Myocyte (in vitro differentiated cells): ENCODE results near the gene TAF6L. TPM values are rescaled to one million over a fixed set of nuclear protein-coding genes. Genes with fewer than 3 reads are reported as not detected.
A peak's percentile ranks its signal among the peaks of the same experiment; 100 is the strongest.
"Not testable (repeated sequence)": the region's sequence is repeated elsewhere in the genome, so short reads cannot be mapped to it uniquely, and the experiment has no call there.

Experiments used
- DNase-seq: peaks from one replicate; pipeline ENCODE4 v3.0.0-alpha.2; 2012; ENCODE audit warnings: low read depth
- polyA plus RNA-seq: library from polyadenylated mRNA; unstranded; fragments of >200 nt; gene quantifications from one replicate; pipeline ENCODE4 v1.2.1, GENCODE V29; 2012; ENCODE audit warnings: missing spikeins
- total RNA-seq: library from RNA; depleted of rRNA; stranded (reverse); fragments of >200 nt; gene quantifications from 2 replicates; pipeline ENCODE4 v1.2.3, GENCODE V29; 2014

The TAF6L gene, protein sequence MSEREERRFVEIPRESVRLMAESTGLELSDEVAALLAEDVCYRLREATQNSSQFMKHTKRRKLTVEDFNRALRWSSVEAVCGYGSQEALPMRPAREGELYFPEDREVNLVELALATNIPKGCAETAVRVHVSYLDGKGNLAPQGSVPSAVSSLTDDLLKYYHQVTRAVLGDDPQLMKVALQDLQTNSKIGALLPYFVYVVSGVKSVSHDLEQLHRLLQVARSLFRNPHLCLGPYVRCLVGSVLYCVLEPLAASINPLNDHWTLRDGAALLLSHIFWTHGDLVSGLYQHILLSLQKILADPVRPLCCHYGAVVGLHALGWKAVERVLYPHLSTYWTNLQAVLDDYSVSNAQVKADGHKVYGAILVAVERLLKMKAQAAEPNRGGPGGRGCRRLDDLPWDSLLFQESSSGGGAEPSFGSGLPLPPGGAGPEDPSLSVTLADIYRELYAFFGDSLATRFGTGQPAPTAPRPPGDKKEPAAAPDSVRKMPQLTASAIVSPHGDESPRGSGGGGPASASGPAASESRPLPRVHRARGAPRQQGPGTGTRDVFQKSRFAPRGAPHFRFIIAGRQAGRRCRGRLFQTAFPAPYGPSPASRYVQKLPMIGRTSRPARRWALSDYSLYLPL
- total RNA-seq = 22.1 and 24.9 TPM in 2 replicates
- polyA plus RNA-seq = 19.6 TPM

DNA sequence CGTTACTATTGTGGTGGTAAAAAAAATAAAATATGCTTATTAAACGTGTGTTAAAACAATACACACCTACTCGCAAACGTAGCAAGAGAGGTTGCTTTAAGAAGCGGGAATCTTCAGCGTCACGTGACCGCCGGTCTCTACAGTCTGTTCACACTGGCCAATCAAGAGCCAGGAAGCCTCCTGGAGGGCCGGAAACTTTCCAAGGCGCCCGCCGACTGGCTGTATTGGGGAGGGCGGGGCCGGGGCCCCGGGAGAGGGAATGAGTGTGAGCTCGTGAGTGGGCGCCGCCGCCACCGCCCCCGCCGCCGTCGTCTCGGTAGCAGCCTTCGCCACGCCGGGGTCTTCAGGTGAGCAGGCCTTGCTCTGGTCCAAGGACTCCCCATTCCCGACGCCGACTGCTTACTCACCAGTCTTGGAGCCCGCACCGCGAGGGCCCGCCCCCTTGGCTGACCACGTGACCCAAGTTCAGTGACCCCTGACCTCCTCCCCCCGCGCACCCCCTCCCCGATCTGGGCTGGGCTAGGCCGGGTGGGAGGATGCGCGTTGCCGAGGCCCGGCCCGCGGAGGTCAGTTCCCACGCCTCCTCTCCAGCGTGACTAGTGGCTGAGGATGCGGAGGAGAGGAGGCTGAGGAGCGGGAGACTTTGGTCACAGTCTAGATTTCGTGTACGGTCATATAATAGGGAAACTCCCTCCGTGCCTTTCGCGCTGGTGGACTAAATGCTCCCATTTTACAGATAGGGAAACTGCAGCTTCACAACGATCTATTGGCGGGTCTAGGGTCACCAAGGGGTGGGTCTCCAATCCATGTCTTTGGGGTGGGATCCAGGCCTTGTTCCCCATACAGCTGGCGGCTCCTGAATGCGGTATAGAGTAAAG is at the start of gene TAF6L:
Gene TAF6L, plus strand, starts transcription at position 253 of the 878 bp plus-strand sequence. CDS start 4,388 bp downstream, outside the sequence.
- DNase-seq = peak; percentile 99

DNA sequence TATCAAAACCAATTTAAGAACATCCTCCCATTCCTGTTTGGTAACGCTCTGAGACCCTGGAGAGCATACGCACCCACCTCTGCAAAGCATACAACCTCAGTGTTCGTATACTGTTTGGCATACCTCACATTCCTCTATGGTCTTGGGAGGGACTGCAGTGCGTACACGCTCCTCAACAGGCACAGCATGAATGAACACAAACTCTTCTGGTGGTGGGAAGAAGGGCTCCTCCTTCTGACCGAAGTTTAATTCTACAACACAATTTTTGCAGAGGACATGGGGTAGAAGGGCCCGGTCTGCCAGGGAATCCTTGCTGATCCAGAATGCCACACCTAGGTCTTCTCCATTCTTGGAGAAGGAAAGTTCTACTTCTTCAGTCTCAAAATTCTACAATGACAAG is 49.2 kb upstream of the TAF6L start:
- DNase-seq = no peak

DNA sequence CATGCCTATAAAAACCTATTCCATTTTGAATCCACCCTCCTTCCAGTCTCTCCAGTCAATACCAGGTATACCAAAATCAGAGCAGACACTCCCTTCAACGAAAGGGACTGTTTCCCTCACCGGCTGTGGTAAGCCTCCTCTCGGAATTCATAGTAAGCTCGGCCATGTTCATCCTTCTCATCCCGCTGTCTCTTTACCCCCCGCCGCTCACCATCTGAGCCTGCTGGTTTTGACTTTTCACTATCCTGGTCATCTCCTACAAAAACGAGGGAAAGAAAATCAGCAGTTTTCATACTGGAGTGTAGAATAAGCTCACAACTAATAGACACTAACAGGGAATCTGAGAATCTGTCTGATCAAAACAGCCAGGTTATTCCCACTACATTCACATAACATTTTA is 47.0 kb upstream of the TAF6L start:
- no peak for DNase-seq

DNA sequence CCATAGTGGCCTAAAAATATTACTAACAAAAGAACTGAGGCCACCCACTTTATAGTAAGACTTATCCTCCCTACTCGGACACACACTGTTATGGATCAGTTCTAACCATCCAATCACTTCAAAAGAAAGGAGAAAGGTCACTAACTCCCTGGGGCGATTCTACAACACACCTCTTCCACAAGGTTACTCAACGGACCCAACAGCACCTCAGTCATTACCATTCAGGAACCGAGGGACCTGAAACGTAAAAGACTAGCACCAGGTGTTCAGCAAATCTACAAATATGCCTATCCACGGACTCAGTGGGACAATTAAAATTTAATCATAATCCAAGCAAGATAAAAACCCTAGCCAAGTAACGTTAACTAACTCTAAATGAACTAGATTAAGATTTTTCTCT is 45.5 kb upstream of the TAF6L start:
- DNase-seq = peak; percentile 2

DNA sequence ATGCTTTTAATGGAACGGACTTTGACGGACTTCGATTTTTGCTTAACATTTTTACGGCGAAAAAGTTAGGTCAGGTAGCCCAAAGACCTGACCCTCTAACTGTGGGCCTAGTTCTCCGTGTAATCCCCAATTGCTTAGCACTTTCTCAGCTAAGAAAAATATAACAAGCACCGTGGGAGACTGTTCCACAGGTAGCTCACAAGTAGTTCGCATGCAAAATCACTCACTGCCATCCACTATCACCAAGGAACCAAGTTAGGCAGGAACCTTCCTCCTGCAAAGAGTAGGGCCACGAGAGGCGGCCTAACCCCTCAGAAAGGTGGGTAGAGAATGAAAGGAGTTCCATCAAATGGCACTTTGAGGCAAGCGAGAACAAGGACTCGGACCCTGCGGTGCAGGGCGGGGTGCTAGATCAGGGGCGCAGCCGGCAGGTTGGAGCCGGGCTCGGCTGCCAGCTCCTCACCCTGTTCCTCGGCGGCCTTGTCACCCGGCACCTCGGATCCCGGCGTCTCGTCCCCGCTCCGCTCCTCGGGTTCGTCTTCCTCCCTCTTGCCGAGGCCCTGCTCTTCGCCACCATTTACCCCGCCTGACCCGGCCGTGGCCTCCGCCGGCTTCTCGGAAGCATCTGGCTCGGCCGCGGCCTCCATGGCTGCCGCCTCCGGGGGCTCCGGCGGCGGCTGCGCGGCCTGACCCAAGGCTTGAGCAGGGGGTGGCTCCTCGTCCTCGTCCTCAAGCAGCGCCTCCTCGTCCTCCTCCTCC is 44.9 kb upstream of the TAF6L start:
- DNase-seq = peak; percentile 2

DNA sequence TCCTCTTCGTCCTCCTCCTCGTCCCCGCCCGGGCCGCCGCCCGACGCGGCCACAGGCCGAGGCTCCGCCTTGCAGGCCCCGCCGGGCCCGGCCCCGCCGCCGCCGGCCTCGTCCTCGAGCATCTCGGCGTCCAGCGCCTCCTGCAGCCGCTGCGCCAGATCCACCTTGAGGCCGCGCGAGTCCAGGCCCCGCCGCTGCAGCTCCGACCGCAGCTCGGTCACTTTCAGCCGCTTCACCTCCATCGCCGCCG is 44.4 kb upstream of the TAF6L start:
- DNase-seq = no peak

DNA sequence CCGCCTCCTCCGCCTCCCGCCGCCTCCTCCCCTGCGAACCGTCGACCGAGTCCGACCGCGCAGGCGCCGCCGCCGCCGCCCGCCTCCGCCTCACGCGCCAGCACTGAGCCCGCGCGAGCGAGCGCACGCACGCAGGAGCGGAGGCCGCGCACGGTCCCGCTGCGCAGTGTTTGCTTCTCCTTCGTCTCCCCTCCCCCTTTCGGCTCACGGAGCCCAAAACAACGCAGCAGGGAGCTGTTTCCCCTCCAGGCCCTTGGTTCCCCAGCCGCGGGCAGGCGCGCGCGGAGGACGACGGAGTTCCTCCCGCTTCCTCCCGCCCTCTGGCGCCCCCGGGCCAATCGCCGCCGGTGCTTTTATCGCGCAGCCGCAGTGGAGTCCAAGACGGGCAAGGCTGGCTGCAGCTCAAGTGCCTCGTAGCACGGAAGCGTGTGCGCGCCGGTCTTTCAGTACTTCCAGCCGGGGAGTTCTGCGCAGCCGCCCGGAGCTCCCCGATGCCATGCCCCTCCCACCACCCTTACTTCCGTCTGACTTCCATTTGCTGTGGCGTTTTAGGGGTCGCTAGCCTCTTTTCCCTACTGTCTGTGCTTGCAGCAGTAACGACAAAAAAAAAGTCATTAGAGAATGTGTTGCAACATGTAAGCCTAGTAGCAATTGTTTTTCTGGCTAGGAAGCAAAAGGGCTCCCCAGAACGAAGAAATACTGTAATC is 43.9 kb upstream of the TAF6L start, which contains the start of gene HNRNPUL2:
Gene HNRNPUL2, minus strand, starts transcription at position 293 of the 707 bp plus-strand sequence. CDS start 301 bp downstream, outside the sequence.
- DNase-seq = peak; percentile 99

DNA sequence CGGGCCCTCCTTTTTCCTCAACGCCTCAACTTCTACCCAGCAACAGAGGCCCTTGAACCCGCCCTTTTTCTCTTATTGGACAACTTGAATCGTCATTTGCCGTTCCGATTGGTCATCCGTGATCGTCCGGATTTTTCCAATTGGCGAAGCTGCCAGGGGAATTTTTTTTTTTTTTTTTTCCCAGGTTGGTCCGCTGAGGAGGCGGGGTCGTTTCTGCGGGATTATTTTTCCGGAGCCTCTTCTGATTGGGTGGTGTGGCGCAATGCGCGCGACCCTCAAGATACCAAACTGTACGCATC is 43.4 kb upstream of the TAF6L start:
- DNase-seq = peak; percentile 99

DNA sequence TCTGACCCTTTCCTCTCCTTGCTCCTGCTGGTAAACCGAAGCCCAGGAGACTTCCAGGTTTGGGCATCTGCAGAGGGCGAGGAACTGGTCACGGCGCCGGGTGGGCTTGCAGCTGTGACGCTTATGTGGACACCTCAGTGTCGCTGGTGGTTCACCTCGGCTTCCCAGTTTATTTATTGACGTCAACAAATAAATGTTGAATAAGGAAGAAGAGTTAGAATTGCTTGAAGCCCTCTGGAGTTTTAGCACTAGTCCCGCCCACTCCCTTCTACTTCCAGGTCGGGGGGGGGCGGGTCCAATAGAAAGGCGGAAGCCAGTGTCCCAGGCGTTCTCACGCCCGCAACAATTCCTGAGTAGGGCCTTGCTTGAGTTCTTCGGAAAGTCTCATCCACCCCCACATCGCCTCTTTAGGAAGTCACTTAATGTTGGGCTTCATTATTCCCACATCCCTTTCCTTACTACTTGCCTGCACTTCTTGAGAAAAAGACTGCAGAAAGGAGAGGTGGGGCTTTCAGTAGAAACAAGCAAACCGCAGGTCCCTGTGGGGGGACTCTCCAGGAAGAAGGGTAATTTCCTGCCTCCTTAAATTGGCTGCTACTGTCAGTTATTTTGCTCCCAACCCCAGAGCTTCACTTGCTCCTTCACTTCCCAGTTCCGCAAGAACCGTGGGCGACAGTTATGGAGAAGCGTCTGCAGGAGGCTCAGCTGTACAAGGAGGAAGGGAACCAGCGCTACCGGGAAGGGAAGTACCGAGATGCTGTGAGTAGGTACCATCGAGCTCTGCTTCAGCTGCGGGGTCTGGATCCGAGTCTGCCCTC is 42.8 kb upstream of the TAF6L start, which contains the start of gene TTC9C:
Gene TTC9C, plus strand, starts transcription at position 316 of the 818 bp plus-strand sequence. Its CDS starts 363 bp downstream, at position 679.
- DNase-seq = peak; percentile 88

DNA sequence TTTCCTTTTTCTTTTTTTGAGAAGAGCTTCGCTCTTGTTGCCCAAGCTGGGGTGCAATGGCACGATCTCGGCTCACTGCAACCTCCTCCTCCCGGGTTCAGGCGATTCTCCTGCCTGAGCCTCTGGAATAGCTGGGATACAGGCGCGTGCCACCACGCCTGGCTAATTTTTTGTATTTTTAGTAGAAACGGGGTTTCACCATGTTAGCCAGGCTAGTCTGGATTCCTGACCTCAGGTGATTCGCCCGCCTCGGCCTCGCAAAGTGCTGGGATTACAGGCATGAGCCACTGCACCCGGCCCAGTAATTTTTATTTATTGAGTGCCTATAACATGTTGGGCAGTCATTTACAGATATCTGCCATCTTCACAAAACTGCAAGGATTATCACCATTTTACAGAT is 41.1 kb upstream of the TAF6L start:
- DNase-seq = not testable (repeated sequence)

DNA sequence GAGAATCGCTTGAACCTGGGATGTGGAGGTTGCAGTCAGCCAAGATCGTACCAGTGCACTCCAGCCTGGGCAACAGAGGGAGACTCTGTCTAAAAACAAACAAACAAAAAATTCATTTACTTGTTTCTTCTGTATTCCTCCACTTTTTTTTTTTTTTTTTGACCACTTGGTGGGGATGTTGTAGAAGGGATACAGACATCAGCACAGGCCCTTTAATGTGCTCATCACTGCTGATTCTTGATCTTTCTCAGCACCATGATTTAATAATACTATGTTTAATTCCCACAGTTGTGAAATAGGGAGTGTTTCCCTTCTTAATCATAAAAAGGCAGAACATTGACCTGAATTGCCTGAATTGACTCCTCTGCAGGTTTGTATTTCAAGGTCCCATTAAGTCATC is 38.4 kb upstream of the TAF6L start:
- DNase-seq = peak; percentile 6

DNA sequence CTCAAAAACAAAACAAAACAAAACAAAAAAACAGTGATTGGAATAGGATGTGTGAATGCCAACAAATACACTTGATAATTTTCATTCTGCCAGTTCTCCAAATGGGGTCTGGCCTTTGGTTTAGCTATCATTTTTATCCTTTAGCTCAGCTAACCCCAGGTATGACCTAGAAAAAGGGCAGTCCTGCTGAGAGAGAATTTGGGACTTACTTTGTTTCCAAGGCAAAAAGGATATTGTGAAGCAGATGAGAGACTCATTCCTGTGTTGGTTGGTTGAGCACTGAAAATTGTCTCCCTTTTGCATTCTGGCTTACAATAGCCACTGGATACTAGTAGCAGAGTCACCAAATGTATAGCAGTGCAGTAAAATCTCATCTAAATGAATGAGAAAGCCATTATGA is 34.0 kb upstream of the TAF6L start:
- DNase-seq = no peak

DNA sequence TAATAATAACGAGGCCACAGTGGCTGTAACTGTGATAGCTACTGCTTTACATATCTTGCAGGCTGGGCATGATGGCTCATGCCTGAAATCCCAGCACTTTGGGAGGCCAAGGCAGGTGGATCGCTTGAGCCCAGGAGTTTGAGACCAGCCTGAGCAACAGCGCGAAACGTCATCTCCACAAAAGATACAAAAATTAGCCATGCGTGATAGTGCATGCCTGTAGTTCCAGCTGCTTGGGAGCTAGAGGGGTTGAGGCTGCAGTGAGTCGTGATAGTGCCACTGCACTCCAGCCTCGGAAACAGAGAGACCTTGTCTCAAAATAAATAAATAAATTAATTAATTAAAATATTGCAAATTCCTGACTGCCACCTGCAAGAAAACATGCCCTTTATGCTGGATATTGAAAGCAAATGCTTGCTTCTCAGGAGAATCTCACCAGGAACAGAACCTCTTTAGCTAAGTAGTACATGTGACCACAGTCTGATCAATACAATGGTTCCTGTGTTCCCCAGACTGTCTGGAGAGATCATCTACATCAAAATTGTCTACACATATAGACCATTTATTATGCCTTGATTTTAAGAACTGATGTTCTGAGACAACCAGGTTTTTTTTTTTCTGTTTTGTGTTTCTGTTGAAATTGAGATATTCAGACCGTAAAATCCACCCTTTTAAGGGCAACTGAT is 23.6 kb upstream of the TAF6L start:
- no peak for DNase-seq

DNA sequence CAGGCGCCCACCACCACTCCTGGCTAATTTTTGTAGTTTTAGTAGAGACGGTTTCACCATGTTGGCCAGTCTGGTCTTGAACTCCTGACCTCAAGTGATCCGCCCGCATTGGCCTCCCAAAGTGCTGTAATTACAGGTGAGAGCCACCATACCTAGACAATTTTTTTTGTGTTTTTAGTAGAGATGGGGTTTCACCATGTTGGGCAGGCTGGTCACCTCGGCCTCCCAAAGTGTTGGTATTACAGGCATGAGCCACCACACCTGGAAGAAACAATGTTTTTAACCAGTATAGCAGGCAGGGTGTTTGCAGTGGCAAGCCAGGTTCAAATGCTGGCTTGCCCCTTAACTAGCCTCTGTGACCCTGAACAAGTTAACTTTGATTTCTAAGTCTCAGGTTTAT is 21.3 kb upstream of the TAF6L start:
- DNase-seq = not testable (repeated sequence)

DNA sequence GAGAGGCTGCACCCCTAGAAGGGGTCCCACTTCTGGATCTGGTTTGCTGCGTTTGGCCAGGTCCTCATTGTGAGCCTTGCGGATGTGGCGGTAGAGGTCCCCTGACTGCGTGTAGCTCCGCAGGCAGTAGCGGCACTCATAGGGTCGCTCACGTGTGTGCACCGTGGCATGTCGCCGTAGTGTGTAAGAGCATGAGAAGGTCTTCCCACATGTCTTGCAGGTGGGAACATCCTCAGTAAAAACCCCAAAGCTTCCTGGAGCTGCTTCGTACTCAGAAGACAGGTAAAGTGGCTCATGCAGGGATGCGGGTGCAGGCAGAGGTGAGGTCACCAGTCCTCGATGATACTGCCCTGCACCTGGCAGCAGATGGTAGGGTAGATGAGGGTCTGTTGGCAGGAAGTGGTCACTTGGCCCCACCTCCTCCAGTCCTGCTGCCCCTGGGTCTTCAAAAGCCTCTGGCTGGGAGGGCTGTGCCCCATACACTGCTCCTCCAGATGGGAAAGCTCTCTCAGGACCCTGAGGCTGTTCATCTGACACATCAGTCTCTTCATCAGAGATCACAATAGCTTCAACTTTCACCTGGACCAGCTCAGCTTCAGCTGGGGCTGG is 18.9 kb upstream of the TAF6L start:
- DNase-seq = no peak

DNA sequence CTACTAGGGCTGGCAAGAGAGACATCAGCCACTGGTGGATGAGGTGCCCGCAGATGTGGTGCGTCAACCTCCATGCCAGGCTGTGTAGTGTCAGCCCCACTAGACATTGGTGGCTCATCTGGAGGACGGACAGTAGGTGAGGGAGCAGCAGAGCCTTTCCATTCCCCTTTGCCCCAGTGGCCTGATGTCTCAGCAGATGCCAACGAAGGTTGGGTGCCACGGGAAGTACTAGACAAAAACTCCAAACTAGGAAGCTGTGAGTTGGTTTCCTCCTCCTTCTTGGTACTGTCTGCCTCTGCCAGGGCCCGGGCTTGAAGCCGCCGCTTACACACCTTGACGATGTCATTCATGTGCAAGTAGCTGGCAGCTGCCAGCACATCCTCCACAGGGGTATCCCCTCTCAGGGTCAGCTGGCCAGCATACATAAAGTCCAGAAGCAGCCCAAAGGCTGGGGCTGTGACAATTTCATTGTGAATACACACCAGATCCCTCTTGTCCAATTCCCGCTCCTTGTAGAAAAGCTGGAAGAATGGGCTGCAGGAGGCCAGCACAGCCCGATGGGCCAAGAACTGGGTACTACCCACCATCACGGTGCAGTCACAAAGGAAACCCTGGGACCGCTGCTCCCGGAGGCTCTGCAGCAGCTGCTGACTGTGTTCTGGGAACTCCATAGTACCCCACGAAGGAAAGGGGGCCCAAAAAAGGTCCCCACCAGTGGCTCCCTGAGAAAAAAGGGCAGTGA is 18.0 kb upstream of the TAF6L start:
- no peak for DNase-seq

DNA sequence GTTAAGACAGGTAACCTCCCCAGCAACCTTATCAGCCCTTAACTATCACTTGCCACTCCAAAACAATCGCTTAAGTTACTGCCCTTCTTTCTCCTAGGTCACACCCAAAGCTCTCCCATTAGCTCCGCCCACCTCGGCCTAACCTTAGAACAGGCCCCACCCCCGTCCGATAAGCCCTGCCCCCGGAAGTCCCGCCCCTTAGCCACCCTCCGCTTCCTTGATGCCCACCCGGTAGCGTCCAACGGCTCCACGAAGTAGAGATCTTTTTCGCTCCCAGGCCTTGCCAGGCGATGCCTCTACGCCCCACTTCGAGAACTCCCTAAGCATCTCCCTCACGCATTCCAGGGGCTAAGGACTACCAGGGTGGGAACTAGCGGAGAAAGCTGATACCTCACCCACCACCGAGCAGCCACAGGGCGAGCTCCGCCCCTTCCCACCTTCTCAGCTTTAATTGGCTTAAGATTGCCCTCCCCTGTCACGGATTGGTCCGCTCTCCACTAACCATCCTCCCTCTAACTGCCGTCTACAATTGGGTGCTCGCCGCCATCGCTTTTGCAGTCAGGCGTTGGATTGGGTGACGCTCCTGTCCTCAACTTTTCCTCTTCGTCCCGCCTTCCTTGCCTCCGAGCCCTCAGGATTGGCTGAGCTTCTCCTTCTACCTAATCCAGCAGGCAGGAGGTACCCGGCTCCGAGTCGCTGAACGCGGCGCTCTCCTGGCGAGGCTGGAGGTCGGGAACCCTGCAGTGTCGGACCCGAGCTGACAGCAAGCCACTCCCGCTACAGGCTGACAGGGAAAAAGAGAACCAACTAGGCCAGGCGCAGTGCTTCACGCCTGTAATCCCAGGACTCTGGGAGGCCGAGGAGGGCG is 17.2 kb upstream of the TAF6L start, which contains the start of gene ZBTB3:
Gene ZBTB3, minus strand, starts transcription at position 425 of the 868 bp plus-strand sequence. CDS start 496 bp downstream, outside the sequence.
- peak; percentile 100 for DNase-seq
